CD1c-positive myeloid dendritic cell (primary cell): Measurements from ENCODE around the gene TVP23C.

ENCODE experiments used
- DNase-seq: peaks from one replicate; pipeline ENCODE4 v3.0.0-alpha.2; 2016; ENCODE audit errors: extremely low spot score

Gene TVP23C

DNA sequence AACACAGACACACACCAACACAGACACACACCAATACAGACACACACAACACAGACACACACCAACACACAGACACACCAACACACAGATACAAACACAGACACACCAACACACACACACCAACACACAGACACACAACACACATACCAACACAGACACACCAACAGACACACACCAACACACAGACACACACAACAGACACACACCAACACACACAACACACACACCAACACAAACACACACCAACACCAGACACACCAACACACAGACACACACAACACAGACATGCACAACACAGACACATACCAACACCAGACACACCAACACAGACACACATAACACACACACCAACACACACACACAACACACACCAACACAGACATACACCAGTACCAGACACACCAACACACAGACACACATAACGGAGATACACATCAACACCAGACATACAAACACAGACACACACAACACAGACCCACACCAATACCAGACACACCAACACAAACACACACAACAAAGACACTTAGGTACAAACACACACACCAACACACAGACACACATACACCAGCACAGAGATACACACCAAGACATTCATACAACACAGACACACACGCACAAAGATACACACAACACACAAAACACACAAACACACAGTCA, 98.1 kb downstream of the TVP23C start:
- no peak for DNase-seq

DNA sequence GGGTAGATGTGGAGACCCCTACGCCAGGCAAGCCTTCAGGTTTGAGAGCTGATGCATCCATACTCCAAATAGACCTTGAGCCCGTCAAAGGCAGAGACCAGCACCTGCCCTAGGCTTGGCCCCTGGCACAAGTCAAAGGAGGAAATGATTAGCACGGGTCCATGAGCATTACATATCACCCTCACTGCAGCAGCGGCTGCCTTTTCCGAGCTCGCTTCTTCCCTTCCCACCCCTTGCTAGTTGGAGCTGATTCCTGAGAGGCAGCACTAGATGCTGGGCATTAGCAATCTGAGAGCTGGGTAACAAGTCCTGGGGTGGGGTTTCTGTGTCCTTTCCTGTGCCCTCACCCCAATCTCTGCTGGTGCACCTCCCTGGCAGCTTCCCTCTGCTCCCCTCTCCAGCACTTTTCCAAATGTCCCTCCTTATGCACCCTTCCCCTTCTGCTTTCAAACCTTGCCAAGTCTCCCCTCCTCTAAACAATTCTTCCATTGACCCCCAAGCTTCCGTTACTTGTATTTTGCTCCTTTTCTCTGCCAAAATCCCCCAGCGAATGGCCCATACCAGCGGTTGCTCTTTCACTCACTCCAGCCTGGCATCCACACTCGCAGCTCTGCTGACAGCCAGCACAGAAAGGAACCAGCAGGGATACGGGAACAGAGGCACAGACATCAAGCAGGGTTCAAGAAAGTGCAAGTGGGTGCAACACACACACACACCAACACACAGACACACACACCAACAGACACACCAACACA, 98.9 kb downstream of the TVP23C start:
- DNase-seq = no peak

DNA sequence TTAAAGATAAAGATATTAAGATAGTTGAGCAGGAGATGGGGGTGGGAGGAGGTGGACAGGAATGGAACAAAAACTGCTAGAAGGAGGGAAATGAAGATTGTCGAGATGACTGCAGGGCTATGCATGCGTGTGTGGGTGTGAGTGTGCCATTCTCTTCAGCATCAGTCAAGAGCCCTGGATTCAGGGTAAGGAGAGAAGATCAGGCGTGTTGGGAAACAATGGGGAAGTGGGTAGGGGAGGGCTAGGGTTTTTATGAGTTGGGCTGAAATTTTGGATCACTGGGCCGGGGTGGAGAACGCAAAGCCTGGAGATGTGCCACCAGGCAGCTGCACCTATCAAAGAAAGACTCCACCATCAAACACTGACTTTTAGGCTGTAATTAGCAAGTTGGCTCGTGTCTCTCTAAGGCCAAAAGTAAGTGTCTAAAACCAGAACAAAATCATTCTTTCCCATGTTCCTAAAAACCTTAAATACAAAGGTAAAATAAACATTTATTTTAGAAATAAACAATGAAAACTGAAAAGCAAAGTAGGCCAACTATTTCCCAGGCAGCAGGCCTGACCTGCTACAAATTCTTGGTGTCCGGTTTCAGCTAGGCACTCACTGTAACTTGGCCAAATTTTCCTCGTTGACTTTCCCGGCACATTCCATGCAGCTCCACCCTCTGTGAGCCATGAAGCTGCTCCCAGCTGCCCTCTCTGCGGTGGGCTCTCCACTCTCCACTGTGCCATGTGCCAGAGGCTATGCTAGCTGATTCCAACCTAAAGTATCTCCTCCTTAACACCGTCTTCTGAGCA, 100.1 kb downstream of the TVP23C start:
- DNase-seq = no peak

DNA sequence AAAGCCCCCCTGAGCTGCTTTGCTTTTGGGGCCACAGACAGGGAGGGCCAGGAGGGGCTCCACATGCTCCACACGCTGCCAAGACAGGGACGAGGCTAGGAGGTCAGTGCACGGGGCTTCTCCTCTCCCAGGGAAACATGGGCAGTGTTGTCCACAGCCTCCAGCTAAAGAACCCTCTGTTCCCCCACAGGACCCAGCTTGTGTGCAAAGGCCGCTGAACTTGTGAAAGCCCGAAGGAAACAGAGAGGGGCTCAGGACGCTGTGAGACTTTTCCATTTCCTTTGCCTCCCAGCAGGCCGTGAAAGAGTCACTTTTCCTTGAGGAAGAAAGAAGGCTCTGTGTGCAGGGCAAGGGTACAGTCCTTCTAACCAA, 105.6 kb downstream of the TVP23C start:
- DNase-seq = no peak

DNA sequence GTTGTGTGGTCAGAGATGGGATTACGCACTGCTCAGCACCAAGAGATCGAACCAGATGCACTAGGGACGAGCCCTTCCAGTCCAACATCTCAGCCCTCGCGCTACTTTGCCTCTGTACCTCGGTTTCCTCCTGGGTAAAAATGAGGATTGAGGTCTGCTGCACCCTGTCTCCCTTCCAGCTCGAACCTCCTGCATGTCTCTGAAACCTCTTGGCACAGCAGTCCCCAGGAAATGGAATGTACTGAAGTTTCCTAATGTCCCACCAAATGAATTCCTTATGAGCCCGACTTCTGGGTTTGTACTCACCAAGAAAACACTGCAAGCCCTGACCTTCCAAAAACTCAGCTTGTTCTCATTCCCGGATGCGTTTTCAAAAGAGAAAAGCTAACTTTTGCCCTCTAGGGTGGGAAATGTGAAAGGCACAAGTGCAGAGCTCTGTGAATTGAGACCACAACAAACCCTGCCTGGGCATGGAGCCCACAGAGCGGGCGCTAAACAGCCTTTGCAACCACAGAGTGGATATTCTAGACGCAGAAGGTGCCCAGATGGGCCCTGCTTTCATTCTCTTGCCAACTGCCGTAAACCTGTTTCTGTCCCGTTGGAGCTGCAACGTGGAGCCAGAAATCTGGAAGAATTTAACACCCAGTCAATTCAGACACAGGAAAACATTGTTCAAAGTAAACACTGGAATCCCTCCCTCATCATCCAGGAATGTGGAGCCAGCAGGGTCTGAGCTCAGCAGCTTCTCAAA, 106.1 kb downstream of the TVP23C start:
- no peak for DNase-seq

DNA sequence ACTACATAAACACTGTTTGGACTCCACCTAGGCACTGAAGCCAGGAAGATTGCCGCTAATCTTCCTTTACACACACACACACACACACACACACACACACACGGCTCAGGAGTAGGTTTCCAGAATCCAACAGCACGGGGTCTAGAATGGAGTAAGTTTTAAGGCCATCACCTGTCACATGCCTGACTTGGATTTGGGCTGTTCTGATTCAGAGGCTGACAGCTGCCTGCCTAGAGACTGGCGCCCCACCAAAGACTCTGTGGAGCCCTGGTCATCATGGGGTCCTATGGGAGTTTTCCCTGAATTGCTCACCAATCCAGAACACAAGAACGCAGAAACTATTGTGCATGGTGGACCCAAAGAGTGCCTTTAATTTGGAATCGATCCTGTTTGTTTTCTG, 106.8 kb downstream of the TVP23C start:
- DNase-seq = no peak

DNA sequence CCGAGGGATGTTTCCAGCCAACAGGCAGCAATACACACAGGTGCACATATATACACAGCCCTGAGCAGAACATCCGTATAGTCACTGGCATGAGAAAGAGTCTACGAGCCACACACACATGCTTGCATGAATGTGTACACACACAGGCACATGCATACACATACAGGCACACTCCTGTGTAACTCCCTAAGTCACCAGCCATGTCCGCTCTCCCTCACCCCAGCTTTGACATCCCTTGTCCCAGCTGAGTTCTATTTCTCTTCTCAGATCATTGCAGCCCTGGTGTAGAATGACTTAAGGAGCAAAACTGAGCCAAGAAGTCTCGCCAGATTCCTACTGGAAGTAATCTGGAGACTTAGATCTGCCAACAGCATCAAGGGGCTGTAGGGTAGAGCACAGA, 108.9 kb downstream of the TVP23C start:
- DNase-seq = no peak

DNA sequence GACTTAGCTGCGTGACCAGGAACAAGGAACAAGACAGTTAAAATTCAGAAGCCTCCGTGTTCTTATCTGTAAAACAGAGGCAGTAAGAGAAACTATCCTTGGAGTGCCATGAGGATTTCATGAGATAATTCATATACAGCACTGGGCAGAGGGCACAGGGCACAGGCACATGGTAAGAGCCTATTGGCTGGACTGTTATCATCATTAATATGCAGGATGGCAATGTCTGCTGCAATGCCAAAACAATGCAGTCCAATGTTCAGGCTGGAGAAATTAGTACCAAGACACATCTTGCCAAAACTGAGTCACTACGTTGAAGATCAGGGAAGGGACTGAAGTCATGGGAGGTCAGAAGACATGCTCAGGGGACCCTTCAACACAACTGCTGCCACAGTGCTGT, 109.5 kb downstream of the TVP23C start:
- DNase-seq = no peak

DNA sequence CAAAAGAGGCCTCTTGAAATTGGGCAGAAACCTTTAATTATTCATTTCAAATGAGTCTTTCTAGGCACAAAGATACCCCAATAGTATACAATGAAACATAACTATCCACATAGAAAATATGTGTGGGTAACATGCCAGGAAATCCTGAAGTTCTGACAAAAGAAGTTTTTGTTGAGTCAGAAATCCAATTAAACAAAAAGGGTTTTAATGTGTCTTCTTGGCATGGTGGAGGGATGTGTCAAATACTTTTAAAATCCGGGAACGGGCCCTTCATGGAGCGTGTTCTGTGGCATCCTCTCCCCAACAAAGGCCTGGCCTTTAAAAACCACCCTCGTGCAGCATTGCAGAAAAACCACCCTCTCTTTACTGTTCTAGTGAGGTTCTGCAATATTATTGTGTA, 110.0 kb downstream of the TVP23C start:
- no peak for DNase-seq

DNA sequence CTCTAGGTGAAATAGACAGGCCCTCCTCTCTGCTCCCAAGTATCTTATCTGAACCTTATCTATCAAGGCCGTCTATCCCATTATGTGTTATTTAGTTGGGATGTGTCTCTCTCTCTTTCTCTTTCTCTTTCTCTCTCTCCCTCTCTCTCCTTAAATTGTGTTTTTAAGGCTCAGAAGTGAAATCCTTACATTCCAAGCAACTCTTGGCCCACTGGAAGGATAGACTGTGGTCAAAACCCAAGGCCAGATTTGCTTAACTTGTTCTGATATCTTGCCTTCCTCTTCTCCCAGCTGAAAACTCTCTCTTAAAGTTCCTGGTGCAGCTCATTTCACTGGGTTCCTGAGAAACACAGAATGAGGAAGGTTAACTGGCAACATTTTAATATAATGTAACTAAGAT, 110.5 kb downstream of the TVP23C start:
- no peak for DNase-seq
